GM23248 (cell line): ENCODE measurements around the gene SH3RF2.

Source experiments
- EZH2 ChIP-seq: fragments of 200-600 bp; sonication (generic); IDR thresholded peaks from 2 replicates; pipeline ENCODE4 v1.6.1; 2018; ENCODE audit warnings: antibody characterized with exemption, mild to moderate bottlenecking; ENCODE audit not compliant: insufficient read depth, poor library complexity, severe bottlenecking
- EZH2phosphoT487 ChIP-seq: fragments of 200-600 bp; sonication (generic); IDR thresholded peaks from 2 replicates; pipeline ENCODE4 v1.6.1; 2018; ENCODE audit warnings: antibody characterized with exemption, moderate library complexity, mild to moderate bottlenecking, low read depth; ENCODE audit not compliant: insufficient read depth

DNA sequence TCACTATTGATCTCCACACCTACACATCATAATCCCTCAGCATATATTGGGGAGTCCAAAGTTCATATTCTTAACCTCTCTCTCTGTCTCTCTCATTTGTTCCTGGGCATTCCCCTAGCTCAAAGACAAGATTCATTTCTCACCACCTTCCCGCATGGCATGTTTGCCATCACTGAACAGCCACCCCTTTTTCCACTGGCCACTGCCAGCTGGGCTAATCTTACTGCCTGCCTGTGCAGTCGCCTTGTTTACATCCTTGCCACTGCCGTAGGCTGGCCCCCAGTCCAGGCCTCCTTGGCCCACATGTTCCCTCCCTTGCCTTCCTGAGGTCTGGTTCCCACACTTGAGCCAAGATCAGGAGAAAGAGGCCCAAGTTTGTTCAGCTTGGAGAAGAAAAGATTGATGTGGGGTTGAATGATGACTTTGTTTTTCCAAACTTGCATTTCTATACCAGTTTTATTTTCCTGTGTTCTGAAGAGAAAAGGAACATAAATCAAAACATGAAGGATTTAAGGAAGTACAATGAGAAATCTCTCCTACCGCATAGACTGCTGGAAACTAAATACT lies 88.8 kb downstream of the SH3RF2 start:
- TF ChIP-seq EZH2 = no peak
- TF ChIP-seq EZH2phosphoT487 = no peak
